Tibial nerve (tissue), 4 donors: ENCODE measurements around the gene MOCS1.

Source experiments
- CTCF ChIP-seq, 5 experiments: fragments of 200-600 bp in 3 of 5; fragments of 450-650 bp in 2 of 5; sonication (generic) in 3 of 5; IDR thresholded peaks; one replicate each; pipeline ENCODE4 v1.5.1; 2016 to 2019; ENCODE audit warnings: antibody characterized with exemption in 5 of 5, mild to moderate bottlenecking in 3 of 5, moderate library complexity in 2 of 5
- EP300 ChIP-seq, 2 donors: sonication (generic); formaldehyde crosslinking; IDR thresholded peaks; one replicate each; pipeline ENCODE4 v1.6.1; 2017; ENCODE audit warnings: antibody characterized with exemption in 2 of 2, mild to moderate bottlenecking in 1 of 2
- POLR2A ChIP-seq, 2 donors: fragments of 450-650 bp; IDR thresholded peaks; one replicate each; pipeline ENCODE4 v1.6.1; 2017; ENCODE audit warnings: antibody characterized with exemption in 2 of 2, mild to moderate bottlenecking in 2 of 2, moderate library complexity in 2 of 2

DNA sequence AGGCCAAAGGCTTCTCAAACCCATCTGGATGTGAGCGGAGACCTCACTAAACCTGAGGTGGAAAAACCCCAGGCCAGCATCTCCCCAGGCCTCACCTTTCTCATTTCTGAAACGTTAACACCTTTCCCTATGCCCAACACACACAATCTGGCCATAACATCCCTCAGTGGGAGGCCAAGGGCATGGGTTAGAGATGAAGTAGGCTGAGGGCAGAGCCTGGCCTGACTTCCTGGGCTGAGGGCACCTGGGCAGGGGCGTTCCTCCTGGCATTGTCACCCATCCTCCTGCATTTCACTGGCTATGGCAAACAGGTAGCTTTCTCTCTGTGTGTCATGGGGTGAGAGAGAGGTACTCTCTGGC is 8.4 kb downstream of the MOCS1 start:
- TF ChIP-seq CTCF (IDR thresholded peaks at IDR 0.05): no peak
- TF ChIP-seq POLR2A (IDR thresholded peaks at IDR 0.05): no peak
- no peak for TF ChIP-seq EP300 (IDR thresholded peaks at IDR 0.05)
